Mesenteric fat pad (tissue), 1 donor: ENCODE measurements around the gene DNAJC5. TPM values are rescaled to one million over a fixed set of nuclear protein-coding genes. Genes with fewer than 3 reads are reported as not detected.
"Not testable (repeated sequence)": the region's sequence is repeated elsewhere in the genome, so short reads cannot be mapped to it uniquely, and the experiment has no call there.

Experiments used
- DNase-seq: peaks from one replicate; pipeline ENCODE4 v3.0.0-alpha.2; 2020; ENCODE audit warnings: low spot score
- total RNA-seq: library from RNA; stranded (reverse); fragmentation: NEBNext Ultra II Directional; extraction: Animal tissue kit (Norgen Biotek cat#: 25700); gene quantifications from one replicate; pipeline ENCODE4 v1.2.1, GENCODE V29; 2021
- donor health status: DM: yes; HTN: yes; CAD: no.

DNAJC5 gene
- total RNA-seq, 1 donor from 2014 or later: 50.5 TPM

- DNase-seq: no peak
These were observed 71.4 kb downstream of the DNAJC5 start for GRCh38 chr20:63966172-63966943.

- DNase-seq: no peak
These were observed 72.0 kb downstream of the DNAJC5 start for GRCh38 chr20:63966944-63967322.

- no peak for DNase-seq
These were observed 72.6 kb downstream of the DNAJC5 start for GRCh38 chr20:63967330-63968135.

- no peak for DNase-seq
These were observed 73.4 kb downstream of the DNAJC5 start for GRCh38 chr20:63968136-63968927.

- DNase-seq: peak; percentile 89
These were observed 74.2 kb downstream of the DNAJC5 start for GRCh38 chr20:63968928-63969760.

- peak; percentile 89 for DNase-seq
These were observed 75.2 kb downstream of the DNAJC5 start, which contains the start of gene ZNF512B for GRCh38 chr20:63969838-63970713. TSS of gene ZNF512B (minus strand) at chr20:63969930. CDS start at chr20:63967950, 1,980 bp downstream.

GRCh38 chr20:63970714-63971431, 75.9 kb downstream of the DNAJC5 start:
- no peak for DNase-seq

- not testable (repeated sequence) for DNase-seq
These were observed 77.0 kb downstream of the DNAJC5 start for GRCh38 chr20:63971960-63972311.

GRCh38 chr20:63972312-63973159, 77.6 kb downstream of the DNAJC5 start:
- DNase-seq: no peak

GRCh38 chr20:63973160-63973479, 78.2 kb downstream of the DNAJC5 start:
- no peak for DNase-seq

- DNase-seq: peak; percentile 97
These were observed 78.9 kb downstream of the DNAJC5 start for GRCh38 chr20:63973636-63974401.

- DNase-seq: no peak
These were observed 79.7 kb downstream of the DNAJC5 start for GRCh38 chr20:63974402-63975200.

- not testable (repeated sequence) for DNase-seq
These were observed 81.6 kb downstream of the DNAJC5 start for GRCh38 chr20:63976511-63976910.

- no peak for DNase-seq
These were observed 82.2 kb downstream of the DNAJC5 start for GRCh38 chr20:63976980-63977738.

GRCh38 chr20:63977739-63978276, 82.9 kb downstream of the DNAJC5 start:
- no peak for DNase-seq
